ENCODE data around the gene MCRS1.

Gene MCRS1

DNA sequence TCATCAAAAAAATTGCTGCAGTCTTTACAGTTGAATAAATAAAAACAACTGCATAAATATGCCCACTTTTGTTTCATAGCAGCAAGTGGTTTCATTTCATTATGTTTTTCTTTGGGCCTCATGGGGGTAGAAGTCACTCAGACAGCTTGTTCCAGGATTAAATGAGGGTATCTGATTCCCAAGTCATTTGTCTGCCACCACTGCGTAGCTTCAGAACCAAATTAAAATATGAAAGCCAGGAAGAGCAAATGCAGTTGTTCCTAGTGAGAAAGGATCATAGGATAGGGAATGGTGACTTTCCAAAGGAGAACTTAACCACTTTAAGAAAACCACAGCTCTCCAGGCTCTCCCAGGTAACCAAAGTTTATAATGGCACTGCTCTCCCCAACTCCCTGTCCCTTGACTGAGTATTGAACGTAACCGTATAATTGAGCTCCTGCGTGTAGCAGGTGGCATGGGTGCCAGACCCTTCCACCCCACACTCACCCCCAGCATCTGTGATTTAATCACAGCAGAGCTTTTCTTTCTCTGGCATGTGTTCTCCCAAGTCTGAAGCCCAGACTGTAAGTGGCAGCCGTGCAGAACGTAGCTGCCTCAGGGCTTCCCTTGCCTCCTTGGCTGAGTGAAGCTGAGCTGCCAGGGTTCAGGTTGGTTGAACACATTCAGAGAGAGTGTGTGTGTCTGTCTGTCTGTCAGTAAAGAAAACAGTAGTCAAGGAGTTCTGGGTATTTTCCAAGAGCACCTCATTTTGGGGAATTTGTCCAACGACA is 40.4 kb downstream of the MCRS1 start:
- no peak overlapping the region for H3K27ac ChIP-seq
- TF ChIP-seq, protein P1, sequence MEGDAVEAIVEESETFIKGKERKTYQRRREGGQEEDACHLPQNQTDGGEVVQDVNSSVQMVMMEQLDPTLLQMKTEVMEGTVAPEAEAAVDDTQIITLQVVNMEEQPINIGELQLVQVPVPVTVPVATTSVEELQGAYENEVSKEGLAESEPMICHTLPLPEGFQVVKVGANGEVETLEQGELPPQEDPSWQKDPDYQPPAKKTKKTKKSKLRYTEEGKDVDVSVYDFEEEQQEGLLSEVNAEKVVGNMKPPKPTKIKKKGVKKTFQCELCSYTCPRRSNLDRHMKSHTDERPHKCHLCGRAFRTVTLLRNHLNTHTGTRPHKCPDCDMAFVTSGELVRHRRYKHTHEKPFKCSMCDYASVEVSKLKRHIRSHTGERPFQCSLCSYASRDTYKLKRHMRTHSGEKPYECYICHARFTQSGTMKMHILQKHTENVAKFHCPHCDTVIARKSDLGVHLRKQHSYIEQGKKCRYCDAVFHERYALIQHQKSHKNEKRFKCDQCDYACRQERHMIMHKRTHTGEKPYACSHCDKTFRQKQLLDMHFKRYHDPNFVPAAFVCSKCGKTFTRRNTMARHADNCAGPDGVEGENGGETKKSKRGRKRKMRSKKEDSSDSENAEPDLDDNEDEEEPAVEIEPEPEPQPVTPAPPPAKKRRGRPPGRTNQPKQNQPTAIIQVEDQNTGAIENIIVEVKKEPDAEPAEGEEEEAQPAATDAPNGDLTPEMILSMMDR (conservative IDR thresholded peaks at IDR 0.05): no peak

DNA sequence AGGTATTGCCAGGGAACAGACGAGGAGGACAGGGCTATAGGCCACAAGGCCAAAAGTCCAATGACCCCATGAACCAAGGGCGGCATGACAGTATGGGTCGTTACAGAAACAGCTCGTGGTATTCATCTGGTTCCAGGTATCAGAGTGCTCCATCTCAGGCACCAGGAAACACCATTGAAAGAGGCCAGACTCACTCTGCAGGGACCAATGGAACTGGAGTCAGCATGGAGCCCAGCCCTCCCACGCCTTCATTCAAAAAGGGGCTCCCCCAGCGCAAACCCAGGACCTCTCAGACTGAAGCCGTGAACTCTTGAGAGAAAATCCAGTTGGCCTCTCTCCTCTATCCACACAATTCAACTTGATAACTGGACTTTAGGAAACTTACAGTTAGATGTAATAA is 42.0 kb downstream of the MCRS1 start:
- H3K27ac ChIP-seq: no peak overlapping the region
- TF ChIP-seq, protein P1 (conservative IDR thresholded peaks at IDR 0.05): no peak

DNA sequence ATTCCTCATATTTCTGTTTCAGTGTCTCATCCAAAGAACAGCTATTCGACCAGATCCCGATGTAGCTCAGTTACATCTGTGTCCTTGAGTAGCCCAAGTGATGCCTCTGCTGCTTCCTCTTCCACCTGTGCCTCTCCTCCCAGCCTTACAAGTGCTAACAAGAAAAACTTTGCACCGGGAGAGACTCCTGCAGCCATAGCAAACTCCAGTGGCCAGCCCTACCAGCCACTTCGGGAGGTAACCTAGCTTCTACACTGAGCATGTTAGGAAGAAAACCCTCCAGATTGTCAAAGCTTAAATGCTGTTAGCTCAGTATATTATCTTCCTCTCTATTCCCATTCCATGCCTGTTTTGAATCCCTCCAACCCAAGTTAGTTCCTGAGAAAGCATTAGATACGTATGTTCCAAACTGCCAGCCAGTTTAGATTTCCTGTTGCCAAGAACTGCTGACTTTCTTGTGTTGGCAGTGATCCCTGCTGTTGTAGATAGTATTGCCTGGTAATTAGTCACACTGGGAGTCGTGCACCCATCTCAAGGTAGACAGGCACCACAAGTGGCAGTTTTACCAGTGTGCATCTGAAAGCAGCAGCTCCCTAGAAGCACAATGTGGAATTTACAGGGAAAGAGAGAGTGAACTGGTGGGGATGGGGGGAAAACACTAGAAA is 43.1 kb downstream of the MCRS1 start:
- TF ChIP-seq, protein P1 (conservative IDR thresholded peaks at IDR 0.05): no peak
- H3K27ac ChIP-seq: no peak overlapping the region

DNA sequence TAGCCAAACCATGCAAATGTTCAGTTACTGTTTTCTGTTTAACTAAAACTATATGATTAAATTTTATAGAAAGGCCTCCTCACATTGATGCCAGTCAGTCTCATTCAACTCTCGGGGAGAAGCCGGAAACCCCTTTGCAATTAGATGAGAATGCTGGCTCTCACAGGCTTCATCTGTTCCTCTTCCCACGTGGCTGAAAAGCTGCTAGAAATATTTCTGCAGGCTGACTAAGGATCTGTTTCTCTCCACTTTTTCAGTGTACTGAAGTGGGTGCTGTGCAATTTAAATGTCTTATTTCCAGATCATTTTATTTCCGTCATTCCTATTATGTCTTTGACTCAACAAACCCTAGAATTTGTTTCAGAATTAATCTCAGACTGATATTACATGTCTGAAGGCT is 46.6 kb downstream of the MCRS1 start:
- TF ChIP-seq, protein P1 (conservative IDR thresholded peaks at IDR 0.05): no peak
- H3K27ac ChIP-seq: no peak overlapping the region

DNA sequence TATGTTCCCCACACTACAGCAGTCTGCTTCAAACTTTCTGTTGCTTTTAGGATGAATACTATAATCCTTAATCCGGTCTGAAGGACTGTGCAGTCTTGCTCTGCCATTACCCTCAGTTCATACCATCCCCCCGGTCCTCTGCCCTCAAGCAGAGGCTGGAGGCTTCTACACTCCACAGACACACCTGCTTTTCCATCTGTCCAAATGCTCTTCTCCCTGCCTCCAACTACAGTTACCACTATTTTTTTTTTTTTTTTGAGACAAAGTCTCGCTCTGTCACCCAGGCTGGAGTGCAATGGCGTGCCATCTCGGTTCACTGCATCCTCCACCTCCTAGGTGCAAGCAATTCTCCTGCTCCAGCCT is 48.4 kb downstream of the MCRS1 start:
- H3K27ac ChIP-seq: no peak overlapping the region
- TF ChIP-seq, protein P1 (conservative IDR thresholded peaks at IDR 0.05): no peak

DNA sequence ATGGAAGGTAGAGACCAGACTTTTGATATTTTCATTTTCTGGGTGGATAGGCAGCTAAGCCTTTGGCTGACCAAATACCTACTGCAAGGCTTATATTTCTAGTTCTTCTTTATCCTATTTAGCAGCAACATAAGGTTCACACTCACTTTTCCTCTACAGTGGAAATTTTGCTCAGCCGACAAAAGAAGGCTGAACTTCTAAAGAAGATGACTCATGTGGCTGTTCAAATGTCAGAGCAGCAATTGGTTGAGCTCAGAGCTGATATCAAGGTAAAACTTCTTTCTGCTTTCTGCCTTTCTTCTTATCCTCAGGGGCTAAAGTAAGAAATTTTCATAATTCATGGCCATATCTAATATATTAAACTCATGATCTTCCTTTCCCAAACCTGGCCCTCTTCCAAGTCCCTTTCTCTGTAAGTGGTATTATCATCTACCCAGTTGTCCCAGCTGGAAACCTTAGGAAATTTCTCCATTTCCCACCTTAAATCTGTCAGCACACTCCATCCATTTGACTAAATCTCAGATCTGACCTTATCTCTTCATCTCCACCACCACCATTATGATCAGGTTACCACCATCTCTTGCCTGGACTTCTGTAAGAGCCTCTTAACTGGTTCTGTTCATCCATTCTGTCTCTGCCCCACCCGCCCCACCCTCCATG is 48.9 kb downstream of the MCRS1 start:
- no peak overlapping the region for H3K27ac ChIP-seq
- TF ChIP-seq, protein P1 (conservative IDR thresholded peaks at IDR 0.05): no peak

DNA sequence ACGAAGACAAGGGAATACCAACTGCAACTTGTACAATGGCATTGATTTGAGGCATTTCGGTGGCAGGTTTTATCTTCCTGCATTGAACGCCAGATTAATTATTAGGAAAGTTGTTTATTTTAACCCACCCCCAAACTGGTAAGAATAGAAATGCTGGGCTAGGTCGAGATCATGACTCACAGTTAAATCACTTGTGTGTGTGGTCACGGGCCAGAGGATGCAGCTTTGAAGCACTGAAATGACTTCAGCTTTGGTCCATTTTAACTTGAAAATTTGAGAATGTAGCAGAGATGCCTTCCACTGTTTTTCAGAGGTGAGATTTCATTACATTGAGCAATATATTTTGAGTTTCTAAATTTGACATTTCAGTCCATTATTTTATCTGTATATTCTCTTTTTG is 52.7 kb downstream of the MCRS1 start:
- TF ChIP-seq, protein P1 (conservative IDR thresholded peaks at IDR 0.05): no peak
- no peak overlapping the region for H3K27ac ChIP-seq

Measured in VCaP (cell line).